Left ventricle myocardium superior (tissue), 1 donor: ENCODE data around the gene POLA2. TPM values are rescaled to one million over a fixed set of nuclear protein-coding genes. Genes with fewer than 3 reads are reported as not detected.

Experiments used
- ATAC-seq: fragments of 200-7000 bp; cut with Tn5 transposase; one replicate; pipeline ENCODE4 v1.9.1; 2020; ENCODE audit warnings: mild to moderate bottlenecking, moderate library complexity
- DNase-seq: peaks from one replicate; pipeline ENCODE4 v3.0.0-alpha.2; 2020
- intact Hi-C: fragments of 100-400 bp; cut with micrococcal nuclease; formaldehyde crosslinking; loops from one replicate; pipeline ENCODE4 v1.11.0; 2022
- total RNA-seq: library from RNA; stranded (reverse); fragmentation: NEBNext Ultra II Directional; extraction: Animal tissue kit (Norgen Biotek cat#: 25700); gene quantifications from one replicate; pipeline ENCODE4 v1.2.1, GENCODE V29; 2021
- donor health status: DM: no; HTN: yes; CAD: no; lungs with severe emphysema.

Gene POLA2
- total RNA-seq, 1 donor from 2014 or later: 3.5 TPM

DNA sequence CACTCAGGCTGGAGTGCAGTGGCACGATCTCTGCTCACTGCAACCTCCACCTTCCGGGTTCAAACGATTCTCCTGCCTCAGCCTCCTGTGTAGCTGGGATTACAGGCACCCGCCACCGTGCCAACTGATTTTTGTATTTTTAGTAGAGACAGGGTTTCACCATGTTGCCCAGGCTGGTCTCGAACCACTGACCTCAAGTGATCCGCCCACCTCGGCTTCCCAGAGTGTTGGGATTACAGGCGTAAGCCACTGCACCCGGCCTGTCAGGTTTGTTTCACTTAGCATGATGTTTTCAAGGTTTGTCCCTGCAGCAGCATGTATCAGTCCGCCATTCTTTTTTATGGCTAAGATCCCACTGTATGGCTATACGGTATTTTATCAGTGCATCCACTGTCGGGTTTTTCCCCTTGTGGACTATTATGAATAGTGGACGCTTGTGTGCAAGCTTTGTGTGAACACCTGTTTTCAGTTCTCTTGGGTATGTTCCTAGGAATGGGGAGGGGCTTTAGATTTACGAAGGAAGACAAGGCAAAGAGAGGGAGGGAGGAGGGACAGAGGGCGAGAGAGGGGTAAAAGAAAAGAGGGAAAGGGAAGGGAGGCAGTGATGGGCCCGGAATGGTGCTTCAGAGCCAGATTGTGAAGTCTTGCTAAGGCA is 39.0 kb downstream of the POLA2 start:
- intact Hi-C loops: no loop called here
- ATAC-seq (no peak), DNase-seq (peak; percentile 25)

DNA sequence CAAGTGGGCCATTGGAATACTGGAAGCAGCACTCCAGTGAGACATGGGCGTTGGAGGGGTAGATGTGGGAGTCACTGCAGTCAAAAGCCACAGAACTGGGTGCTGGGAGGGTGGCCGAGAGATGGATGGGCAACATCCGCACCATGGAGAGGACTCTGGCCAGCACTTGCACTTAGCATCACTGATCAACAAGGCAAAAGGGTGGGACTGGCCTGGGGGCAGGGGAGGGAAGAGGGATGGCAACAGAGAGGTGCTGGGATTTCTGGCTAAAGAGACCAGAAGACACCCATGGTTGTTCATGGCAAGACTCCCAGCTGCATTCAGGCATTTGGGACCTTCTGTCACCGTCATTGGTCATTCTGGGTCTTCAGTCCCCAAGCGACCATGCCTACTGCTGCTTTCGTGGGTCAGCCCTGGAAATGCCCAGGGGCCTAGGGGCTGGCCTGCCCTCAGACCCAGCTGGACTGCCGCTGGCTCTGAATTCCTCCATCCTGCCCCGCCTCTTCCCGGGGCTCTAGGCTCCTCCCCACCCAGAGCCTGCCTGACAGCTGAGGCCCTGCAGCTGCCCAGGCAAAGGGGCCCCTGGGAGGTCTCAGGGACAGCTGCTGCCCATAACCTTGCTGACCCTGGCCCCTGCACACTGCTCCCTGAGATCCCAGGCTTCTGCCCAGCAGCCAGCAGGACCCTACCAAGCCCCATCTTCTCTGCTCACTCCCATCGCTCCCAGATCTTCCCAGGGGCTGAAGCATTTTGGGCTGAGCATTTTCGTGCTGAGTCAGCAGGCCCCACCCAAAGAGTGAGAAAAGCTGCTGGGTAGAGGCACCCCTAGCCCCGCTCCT is 39.9 kb downstream of the POLA2 start:
- ATAC-seq: peak; percentile 46

DNA sequence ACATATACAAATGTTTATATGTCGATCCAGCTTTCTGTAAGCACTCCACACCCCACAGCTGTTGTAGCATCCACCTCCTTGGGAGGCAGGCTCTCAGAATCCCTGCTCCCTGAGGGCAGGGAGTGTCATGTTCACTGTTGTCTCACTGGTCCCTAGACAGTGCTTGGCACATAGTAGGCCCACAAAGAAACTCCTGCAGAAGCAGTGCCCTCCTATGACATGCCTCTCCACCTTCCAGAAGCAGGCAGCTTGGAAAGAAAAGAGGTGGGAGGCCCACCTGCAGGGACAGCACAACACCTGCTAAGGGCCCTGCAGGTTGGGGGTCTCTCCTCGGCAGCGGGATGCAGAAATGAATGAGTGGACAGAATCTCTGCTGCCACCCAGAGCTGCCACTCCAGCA is 41.8 kb downstream of the POLA2 start:
- intact Hi-C loops: no loop called here
- DNase-seq: peak; percentile 10
- ATAC-seq: no peak

More for the DNA sequence above, 39.9 kb downstream of the POLA2 start:
- intact Hi-C loops: no loop called here
- peak; percentile 86 for DNase-seq

DNA sequence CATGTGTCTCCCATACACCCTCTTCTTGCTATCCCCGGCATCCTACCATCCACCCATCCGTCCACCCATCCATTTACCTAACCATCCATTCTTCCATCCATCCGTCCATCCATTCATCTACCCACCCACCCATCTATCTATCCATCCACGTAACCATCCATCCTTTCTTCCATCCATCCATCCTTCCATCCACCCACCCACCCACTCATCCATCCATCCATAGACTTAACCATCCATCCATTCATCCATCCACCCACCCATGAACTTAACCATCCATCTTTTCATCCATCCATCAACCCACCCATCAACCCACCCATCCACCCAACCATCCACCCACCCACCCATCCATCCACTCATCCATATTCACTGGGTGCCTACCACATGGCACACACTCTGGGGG is 42.3 kb downstream of the POLA2 start:
- no peak for ATAC-seq
- intact Hi-C loops: no loop called here
- DNase-seq: no peak

DNA sequence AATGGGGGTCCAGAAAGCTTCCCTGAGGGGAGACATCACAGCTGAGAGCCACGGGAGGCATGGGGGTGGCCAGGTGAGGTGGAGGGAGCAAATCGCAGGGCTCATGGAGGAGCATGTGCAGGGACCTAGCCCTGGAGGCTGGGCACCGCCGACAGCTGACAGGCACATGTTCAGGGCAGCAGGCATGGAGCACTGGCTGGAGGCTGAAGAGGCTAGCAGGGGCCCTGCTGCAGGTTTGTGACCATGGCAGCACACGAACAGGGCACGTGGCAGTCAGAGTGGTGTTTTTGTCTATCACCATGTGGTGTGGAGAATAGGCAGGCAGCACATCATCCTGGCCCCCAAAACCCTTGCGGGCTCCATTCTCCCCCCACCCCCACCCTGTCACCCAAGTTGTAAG is 42.9 kb downstream of the POLA2 start:
- intact Hi-C loops: no loop called here
- no peak for ATAC-seq

DNA sequence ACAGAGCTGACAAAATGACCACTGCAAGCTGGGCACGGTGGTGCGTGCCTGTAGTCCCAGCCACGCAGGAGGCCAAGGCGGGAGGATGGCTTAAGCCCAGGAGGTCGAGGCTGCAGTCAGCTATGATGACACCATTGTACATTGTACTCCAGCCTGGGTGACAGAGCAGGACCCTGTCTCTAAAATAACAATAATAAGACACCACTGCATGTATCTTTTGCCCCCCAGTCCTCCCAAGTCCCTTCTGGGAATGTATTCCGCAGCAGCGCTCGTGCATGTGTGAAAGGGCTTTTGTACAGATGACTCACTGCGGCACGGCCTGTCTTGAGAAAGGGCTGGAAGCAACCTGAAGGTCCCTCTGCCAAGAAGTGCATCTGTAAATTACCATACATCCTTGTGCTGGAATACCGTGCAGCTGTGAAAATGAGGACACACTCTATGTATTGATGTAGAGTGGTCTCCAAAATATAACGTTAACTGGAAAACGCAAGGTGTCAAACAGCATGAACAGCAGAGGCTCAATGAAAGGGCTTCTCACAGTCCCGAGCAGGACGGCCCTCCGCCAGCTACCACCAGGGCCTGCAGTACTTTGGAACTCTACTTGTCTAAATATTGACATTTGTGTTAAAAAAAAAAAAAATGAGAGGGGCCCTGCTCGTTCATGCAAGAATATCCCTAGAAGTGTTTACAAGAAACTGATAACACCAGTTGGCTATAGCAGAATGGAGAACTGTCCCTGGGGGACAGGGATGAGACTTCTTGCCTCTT is 43.9 kb downstream of the POLA2 start:
- ATAC-seq (no peak), DNase-seq (peak; percentile 31)
- intact Hi-C loops: no loop called here

More for the DNA sequence above, 42.9 kb downstream of the POLA2 start:
- peak; percentile 22 for DNase-seq

DNA sequence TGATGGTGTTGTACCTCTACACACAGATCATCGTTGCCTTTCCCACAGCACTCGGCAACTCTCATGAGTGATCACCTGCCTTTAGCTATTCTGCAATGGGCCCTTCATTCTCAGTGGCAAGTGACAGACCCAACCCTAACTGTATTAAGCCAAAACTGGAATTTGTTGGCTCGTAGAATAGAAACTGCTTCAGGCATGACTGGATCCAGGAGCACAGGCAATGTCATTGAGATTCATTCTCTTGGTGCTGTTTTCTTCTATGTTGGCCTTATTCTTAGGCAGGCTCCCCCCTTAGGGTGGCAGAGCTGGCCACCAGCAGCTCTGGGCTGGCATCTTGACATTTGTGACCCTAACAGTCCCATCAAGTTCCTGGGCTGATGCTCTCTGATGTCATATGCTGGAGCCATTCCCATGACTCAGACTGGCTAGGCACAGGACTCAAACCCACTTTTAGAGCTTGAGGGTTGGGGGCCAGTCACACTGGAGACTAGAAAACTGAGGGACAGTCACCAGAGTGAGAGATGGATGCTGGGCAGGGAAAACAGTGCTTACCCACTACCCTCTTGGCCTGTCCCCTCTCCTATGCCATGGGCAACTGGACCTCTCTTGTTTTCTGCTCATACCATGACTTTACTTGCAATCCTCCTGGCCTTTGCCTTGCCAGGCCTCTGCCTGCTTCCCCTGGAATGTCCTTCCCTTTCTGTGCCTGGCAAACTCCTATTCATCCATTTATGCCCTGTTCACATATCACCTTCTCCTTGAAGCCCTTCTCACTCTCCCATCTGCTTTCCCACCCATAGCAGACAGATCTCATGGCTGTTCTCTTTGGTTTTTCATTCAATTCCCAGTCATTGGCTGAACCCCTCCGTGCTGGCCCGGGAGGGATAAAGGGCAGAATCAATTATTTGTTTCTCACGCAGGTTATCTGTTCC is 45.8 kb downstream of the POLA2 start:
- DNase-seq (peak; percentile 5), ATAC-seq (no peak)
- intact Hi-C loops: no loop called here

DNA sequence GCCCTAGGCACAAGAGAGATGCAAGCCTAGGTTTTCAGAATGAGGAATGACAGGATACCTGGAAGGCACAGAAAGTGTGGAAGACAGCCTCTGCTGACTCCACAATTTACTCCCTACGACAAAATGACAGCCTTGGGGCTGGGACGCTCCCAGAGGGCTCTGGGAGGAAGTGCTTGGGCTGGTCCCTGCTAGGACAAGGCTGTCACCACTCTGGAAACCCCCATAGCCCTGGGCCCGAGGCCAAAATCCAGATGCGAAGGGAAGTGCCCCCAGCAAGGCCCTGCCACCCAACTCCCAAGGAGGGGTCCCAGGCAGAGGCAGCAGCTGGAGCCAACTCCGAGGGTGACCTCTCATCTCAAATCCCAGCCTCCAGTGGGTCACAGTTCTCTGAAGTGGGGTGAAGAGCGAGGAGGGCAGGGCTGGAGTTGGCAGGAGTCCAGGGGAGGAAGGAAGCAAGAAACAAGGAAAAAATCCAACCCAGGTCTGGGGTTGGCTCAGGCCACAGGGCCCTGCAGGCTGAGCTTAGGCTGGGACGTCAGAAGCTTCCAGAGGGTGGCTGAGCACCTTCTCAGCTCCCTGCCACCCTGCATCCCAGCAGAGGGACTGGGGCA is 46.6 kb downstream of the POLA2 start:
- intact Hi-C loops: no loop called here
- peak; percentile 32 for ATAC-seq
- DNase-seq: peak; percentile 66

DNA sequence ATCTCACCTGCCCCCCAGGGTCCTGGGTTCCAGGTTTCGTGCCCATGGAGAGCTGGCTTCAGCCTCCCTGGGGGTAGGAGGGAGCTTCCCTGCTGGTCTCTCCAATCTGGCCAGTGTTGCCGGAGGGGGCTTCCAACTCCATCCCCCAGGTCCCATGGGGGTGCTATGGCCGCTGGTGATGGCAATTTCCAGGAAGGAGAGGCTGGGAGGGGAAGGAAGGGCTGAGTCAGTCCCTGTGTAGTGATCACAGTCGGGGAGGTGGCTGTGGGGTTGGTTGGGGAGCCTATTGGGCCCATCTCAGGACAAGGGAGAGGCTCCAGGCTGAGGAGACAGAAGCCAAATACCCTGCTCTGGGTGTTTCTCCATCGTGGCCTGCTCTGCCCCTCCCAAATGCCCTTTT is 47.2 kb downstream of the POLA2 start:
- DNase-seq (peak; percentile 27), ATAC-seq (peak; percentile 6)
- intact Hi-C loops: no loop called here

DNA sequence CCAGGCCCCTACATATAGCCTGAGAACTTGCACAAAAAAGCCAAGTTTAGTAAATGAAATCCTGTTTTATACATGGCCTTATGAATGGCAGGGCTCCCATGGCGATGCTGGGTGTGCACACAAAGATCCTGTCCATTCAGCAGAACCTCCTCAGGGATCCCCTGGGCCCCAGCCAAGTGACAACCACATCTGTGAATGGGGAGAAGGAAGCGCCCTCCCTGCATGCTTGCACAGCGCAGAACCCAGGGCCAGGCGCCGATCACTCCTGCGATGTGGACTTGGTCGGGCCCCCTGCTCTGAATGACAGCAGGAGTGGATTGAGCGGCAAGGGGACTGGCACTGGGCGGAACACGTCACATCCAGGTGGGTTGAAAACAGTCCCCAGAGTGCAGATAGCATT is 48.5 kb downstream of the POLA2 start:
- intact Hi-C loops: no loop called here
- no peak for ATAC-seq
- DNase-seq: peak; percentile 80

DNA sequence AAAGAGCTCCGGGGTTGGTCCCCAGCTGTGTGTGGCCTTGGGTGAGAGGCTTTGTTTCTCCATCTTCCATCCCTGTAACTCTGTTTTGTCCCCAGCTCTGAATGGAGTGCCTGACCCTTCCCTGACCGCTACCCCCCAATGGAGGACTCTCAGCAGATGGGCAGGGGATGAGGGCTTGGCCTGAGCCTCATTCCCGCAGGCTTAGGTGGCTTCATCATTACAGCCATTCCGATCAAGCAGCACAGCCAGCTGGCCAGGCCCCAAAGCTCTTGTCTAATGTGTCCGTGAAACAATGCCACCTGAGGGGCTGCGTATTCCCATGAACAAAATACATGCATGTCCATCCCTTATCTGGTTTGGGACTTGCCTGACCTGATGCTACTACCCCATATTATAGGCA is 49.0 kb downstream of the POLA2 start:
- DNase-seq: peak; percentile 55

DNA sequence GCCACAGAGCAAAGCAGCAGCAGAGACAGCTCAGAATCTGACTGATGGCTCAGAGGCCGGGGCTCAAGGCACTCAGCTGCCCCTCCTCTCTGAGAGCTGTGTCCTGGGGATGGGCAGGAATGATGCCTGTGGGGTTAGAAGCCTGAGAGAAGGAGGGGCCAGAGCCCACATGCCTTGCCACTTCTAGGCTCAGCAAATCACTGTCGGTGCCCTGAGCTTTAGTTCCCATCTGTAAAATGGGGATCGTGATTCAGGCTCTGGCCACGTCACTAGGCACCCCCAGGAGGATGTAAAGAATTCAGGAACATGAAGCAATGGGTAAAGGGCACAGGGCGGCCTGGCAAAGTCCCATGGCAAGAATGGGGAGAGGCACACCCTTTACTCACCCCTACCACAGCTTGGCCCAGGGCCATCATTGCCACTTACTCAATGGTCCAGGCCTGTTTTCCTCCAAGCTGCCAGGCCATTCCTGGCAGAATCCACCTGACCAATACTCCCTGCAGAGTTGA is 49.5 kb downstream of the POLA2 start:
- no peak for ATAC-seq
- DNase-seq: peak; percentile 52
- intact Hi-C loops: no loop called here

More for the DNA sequence above, 49.0 kb downstream of the POLA2 start:
- ATAC-seq: no peak
- intact Hi-C loops: no loop called here

DNA sequence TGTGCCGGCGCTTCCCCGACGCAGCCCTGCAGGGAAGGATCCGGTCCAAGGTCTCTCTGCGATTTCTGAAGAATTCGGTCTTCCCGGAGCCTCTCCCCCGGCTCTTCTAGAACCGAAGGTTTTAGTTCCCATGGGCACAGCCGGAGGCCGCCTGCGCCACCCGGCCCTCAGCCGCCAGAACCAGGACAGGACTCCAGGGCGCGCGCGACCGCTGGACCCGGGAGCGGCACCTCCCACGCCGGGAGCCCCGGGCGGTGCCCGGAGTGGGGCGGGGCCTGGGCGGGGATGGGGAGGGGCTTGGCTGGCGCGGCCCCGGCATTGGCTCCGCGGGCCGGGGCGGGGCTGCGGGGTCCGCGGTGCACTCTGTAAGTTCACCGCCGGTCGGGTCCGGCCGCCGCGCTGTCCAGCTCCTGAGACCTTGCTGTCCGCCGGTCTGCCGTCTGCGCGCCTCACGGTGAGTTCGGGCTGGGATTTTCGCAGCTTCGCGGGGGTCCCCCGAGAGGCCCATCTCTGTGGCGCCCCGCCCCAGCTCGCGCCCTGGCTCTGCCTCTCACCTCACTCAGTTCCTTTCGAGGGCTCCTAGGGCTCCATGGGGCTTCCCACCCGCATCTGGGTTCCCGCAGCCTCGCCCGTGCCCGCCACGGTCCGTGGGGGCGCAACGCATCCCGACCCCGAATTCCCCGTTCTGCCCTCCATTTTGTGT is 52.9 kb downstream of the POLA2 start, which contains the start of gene CDC42EP2:
Gene CDC42EP2, plus strand, starts transcription at position 366 of the 703 bp plus-strand sequence. CDS start 6,033 bp downstream, outside the sequence.
- peak; percentile 91 for ATAC-seq
- intact Hi-C loops: loop anchor here (2.0 kb wide), 1 partner anchor 40 kb away; no protein-coding TSS in a partner anchor
- peak; percentile 94 for DNase-seq

DNA sequence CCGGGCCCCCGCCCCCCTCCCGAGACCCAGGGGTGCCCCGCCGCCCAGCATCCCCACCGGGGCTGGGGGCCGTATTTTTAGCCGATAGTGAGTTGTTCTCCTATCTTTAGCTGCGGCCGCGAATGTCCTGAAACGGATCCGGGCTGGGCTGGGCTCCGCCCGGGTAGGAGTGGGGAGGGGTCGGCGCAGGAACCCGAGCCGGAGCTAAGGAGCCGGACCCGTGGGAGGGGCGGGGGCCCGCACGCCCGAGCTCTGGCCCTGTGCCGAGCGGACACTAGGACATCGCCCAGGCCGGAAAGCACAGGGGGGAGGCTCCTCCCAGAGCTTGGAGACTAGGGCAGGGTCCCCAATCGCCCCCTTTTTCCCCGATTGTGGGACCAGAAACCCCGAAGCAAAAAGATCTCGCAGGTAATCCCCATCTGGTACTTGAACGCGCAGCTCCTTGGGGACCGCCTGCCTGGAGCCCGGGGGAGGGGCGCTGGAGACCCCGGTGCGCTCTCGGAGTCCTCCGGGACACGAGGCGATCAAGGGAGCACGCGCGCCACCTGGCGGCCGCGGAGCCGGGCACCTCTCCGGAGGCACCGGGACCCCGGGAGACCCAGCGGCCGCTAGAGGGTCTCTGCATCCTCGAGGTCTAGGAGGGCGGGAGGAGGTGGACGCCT is 53.6 kb downstream of the POLA2 start:
- intact Hi-C loops: loop anchor here (2.0 kb wide), 1 partner anchor 41 kb away; no protein-coding TSS in a partner anchor
- DNase-seq: peak; percentile 94
- ATAC-seq: peak; percentile 67

DNA sequence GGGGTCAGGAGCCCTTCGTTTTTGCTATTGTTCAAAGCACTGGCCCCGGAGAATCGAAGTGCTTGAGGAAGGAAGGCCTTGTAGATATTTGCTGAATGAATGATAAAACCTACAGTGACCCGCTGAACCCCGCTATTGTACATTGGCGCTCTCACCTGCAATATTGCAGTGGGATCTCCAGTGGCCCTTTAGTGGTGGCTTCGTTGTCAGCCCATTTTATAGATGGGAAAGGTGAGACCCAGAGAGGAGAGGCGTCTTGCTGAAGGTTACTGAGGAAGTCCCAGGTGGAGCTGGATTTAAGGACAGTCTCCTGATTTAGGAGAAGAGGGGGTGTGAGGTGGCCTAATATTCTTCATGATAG is 54.1 kb downstream of the POLA2 start:
- intact Hi-C loops: loop anchor here (2.0 kb wide), 1 partner anchor 41 kb away; no protein-coding TSS in a partner anchor
- no peak for DNase-seq
- ATAC-seq: no peak

DNA sequence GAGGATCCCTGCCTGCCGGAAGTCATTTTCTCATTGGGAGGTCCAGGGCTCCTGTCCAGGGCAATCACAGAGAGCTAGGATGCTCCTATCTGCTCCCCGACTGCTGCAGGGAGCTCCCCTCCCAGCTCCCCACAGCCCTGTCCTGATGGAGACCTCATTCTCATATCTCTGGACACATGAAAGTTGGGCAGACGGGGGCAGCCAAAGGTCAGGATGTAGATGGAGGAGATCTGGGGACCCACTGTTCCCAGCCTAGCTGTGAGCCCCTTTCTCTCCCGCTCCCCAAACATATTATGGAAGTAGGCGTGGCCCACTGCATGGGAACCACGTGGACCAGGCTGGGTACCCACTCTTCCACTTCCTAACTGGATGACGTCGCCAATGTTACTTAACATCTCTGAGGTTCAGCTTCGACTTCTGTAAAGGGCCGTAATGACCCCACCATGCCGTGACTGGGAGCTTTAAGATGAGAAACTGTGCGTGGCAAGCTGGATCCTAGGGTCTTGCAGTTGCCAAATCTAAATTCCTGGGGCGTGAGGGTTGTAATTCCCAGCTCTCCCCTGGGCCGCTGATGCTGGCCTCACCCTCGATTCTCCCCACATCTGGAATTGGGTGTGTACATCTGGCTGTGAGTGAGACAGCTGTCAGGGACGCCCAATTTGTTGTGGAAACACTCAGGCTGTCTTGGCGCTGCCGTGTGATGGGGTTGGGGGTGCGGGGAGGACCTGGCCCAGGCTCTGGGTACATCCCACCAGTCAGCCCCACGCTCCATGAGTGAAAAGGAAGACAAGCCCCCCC is 54.7 kb downstream of the POLA2 start:
- DNase-seq (peak; percentile 75), ATAC-seq (peak; percentile 45)
- intact Hi-C loops: no loop called here
